GM19468 (cell line): ENCODE measurements around the gene AMMECR1.

Experiments used
- ATAC-seq: cut with Tn5 transposase; IDR thresholded peaks from one replicate; pipeline ENCODE4 v1.9.1; 2021; ENCODE audit warnings: mild to moderate bottlenecking, moderate library complexity, moderate number of reproducible peaks; ENCODE audit not compliant: unreplicated experiment; ENCODE audit errors: extremely low read depth

The AMMECR1 gene

DNA sequence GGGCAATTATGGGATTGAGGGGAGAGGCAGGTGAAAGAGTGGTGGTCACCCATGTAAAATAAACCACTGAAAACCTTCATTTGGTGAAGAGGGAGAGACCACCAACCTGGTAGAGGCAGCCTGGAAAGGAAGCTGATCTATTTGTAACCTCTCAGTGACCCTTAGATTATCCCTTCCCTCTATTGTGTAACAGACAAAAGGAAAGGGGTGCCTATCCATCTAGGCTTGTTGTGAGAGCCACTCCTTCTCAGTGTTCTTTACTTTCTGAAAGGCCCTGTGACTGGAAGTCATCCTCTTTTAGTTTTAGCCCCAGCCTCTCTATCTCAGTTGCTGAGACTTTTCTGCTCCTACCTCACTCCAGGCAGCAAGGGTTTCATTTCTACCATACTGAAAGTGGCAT lies 172.6 kb downstream of the AMMECR1 start:
- no peak for ATAC-seq
